D721Med (cell line): Measurements from ENCODE around the gene ARHGEF12.
"Not testable (repeated sequence)": the region's sequence is repeated elsewhere in the genome, so short reads cannot be mapped to it uniquely, and the experiment has no call there.

Experiments used
- DNase-seq: peaks from one replicate; pipeline ENCODE4 v3.0.0; 2011; ENCODE audit warnings: low spot score; ENCODE audit not compliant: insufficient read length
- FAIRE-seq: peaks from 2 replicates; lab custom pipeline; 2011; peaks lifted over from hg19 to GRCh38; lab: Jason Lieb, UNC
- TF ChIP-seq, protein P1 (sequence below): IDR thresholded peaks from 2 replicates; pipeline ENCODE4 v1.5.1; 2012; ENCODE audit warnings: mild to moderate bottlenecking, control low read depth; ENCODE audit not compliant: insufficient read depth; ENCODE audit errors: missing control alignments

ARHGEF12 gene

DNA sequence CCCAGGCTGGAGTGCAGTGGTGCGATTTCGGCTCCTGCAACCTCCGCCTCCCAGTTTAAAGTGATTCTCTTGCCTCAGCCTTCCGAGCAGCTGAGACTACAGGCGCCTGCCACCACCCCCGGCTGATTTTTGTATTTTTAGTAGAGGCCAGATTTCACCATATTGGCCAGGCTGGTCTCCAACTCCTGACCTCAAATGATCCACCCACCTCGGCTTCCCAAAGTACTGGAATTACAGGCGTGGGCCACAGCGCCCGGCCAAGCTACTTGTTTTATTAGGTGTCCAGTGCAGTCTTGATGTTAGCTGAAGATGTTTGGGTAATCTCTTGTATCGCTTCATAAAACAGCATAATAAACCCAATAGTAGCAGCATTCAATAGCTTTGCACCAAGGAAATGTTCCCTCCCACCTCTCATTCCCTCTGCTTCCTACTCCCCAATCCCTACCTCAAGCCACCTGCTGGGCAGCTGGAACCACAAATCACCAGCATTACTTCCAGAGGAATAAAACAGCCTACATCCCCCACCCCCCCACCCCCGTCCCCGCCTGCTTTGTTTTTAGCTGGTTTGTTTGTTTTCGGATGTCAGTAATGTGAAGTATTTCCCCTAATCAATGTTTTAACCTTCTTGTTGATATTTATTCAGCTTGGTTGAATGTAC lies 164.3 kb downstream of the ARHGEF12 start:
- FAIRE-seq (no peak), DNase-seq (no peak)
- TF ChIP-seq, protein P1, sequence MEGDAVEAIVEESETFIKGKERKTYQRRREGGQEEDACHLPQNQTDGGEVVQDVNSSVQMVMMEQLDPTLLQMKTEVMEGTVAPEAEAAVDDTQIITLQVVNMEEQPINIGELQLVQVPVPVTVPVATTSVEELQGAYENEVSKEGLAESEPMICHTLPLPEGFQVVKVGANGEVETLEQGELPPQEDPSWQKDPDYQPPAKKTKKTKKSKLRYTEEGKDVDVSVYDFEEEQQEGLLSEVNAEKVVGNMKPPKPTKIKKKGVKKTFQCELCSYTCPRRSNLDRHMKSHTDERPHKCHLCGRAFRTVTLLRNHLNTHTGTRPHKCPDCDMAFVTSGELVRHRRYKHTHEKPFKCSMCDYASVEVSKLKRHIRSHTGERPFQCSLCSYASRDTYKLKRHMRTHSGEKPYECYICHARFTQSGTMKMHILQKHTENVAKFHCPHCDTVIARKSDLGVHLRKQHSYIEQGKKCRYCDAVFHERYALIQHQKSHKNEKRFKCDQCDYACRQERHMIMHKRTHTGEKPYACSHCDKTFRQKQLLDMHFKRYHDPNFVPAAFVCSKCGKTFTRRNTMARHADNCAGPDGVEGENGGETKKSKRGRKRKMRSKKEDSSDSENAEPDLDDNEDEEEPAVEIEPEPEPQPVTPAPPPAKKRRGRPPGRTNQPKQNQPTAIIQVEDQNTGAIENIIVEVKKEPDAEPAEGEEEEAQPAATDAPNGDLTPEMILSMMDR, result no peak

DNA sequence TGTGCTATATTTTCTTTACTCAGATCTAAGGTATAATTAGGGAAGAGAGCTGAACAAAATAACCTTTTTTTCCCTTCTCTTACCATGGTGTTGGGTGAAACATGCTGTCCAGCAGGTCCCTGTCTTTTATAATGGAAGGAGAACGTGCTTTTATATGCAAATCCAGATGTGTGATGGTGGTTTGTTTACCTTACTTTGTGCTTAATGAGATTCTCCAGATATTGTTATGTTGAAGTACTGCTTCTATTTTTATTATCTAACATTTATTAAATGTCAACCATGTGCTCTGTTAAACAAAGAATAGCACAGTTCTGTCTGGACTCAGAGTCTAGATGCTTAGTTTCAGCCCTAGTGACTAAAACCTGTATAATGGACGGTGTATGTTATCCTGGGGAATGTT lies 165.2 kb downstream of the ARHGEF12 start:
- FAIRE-seq (no peak), DNase-seq (no peak)
- TF ChIP-seq, protein P1, result no peak

DNA sequence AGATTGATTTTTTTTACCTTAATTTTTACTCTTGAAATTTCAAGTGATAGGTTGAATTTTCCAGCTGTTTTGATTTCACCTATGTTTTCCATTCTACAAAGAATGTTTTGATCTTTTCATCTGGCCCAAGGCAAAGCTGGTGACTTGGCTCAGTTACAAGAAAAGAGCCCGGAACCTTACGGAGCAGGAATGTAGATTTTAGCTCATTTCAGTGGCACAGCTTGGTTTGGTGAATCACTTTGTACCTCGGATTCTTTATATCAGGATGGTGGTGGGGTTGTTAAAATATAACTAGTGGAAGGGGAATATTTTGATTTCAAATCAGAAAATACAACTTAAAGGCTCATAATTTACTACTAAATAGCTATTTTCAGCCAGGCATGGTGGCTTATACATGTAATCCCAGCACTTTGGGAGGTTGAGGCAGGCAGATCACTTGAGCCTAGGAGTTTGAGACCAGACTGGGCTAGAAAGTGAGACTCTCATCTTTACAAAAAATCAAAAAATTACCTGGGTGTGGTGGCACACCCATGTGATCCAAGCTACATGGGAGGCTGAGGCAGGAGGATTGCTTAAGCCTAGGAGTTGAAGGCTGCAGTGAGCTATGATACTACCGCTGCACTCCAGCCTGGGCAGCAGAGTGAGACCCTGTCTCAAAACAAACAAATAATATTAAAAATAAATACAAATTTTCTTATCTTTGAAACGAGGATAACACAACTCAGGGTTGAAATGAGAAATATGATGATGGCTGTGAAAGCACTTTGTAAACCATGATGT lies 166.0 kb downstream of the ARHGEF12 start:
- no peak for FAIRE-seq

DNA sequence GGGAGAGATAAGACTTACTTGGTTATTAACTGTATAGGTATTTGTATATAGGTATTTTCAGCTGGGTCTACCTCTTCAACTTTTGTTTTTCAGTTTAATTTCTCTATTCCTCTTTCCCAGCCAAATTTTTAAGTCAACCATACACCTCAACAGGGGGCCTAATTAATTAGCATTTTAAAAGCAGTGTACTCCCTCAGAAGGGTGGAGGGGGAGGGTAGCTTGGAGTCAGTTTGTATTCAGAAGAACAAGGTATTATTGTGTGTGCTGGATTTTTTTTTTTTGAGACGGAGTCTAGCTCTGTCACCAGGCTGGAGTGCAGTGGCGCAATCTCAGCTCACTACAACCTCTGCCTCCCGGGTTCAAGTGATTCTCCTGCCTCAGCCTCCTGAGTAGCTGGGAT lies 167.3 kb downstream of the ARHGEF12 start:
- not testable (repeated sequence) for FAIRE-seq, DNase-seq

More for the DNA sequence above, 166.0 kb downstream of the ARHGEF12 start:
- DNase-seq, result no peak
- TF ChIP-seq, protein P1, result no peak

- DNase-seq, result no peak
- TF ChIP-seq, protein P1, result no peak
- no peak for FAIRE-seq
Measured at GRCh38 chr11:120505801-120506425, 169.7 kb downstream of the ARHGEF12 start.

DNA sequence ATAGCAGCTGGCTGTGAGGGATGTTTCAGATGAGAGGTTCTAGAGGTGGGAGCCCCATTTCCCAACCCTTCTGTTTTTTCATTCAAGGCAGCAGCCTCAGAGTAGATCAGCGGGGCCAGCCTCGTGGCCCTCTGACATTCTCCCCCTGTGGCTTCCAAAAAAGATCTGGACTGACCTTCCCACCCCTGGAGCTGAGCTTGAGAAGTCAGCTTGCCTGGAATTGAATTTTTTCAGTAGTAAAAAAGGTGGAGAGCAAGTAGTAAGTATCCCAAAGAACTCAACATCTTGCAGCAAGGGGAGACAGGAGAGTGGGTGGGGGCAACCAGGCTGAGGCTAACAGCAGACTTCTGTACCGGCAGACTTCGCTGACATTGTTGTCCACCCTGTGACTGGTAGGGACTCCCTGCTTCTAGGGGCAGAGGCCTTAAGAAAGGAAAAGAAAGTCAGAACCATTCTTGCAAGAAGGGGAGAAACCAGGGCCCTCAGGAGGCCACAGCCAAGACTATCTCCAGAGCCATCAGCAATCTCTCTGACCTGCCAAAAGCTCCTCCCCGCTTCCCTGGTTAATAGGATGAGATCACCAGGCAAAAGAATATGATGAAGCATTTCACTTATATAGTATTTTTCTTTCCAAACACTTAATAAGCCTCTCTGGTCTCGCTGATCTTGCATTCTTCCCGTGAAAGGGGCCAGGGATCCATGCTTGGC lies 173.3 kb downstream of the ARHGEF12 start:
- DNase-seq (no peak), FAIRE-seq (no peak)
- TF ChIP-seq, protein P1, result no peak
